SK-N-MC (cell line): ENCODE data around the gene DLG2.
"Not testable (repeated sequence)": the region's sequence is repeated elsewhere in the genome, so short reads cannot be mapped to it uniquely, and the experiment has no call there.

Experiments used
- DNase-seq: peaks from one replicate; pipeline ENCODE4 v3.0.0-alpha.2; 2011; ENCODE audit warnings: low read depth, low spot score
- H3K27ac ChIP-seq: fragments of 200-600 bp; sonication (generic); 2 replicates; pipeline ENCODE4 v1.5.1; 2016; ENCODE audit warnings: mixed run types
- H3K36me3 ChIP-seq: fragments of 200-600 bp; sonication (generic); 2 replicates; pipeline ENCODE4 v1.6.1; 2017; ENCODE audit warnings: antibody characterized with exemption, low read length, mixed read lengths; ENCODE audit not compliant: insufficient read depth
- H3K4me3 ChIP-seq: fragments of 200-600 bp; sonication (generic); 2 replicates; pipeline ENCODE4 v1.5.1; 2016
- H3K9ac ChIP-seq: fragments of 200-600 bp; sonication (generic); 2 replicates; pipeline ENCODE4 v1.8.0; 2017; ENCODE audit warnings: mixed run types, mixed read lengths; ENCODE audit not compliant: insufficient read length
- H3K9me3 ChIP-seq: fragments of 200-600 bp; sonication (generic); 2 replicates; pipeline ENCODE4 v1.6.1; 2017; ENCODE audit warnings: low read depth, mild to moderate bottlenecking, antibody characterized with exemption, low read length, moderate library complexity, mixed read lengths
- EZH2 ChIP-seq: fragments of 200-600 bp; sonication (generic); IDR thresholded peaks from one replicate; pipeline ENCODE4 v1.6.1; 2017; ENCODE audit warnings: antibody characterized with exemption
- FOXP2 ChIP-seq: optimal IDR thresholded peaks from 2 replicates; pipeline ENCODE3; 2011; ENCODE audit warnings: mild to moderate bottlenecking, moderate library complexity; ENCODE audit not compliant: insufficient read depth; ENCODE audit errors: extremely low read length, control extremely low read depth
- POLR2AphosphoS5 ChIP-seq: IDR thresholded peaks from 2 replicates; pipeline ENCODE4 v1.6.1; 2012; ENCODE audit warnings: mild to moderate bottlenecking, low read depth, low read length, borderline replicate concordance

DLG2 gene

DNA sequence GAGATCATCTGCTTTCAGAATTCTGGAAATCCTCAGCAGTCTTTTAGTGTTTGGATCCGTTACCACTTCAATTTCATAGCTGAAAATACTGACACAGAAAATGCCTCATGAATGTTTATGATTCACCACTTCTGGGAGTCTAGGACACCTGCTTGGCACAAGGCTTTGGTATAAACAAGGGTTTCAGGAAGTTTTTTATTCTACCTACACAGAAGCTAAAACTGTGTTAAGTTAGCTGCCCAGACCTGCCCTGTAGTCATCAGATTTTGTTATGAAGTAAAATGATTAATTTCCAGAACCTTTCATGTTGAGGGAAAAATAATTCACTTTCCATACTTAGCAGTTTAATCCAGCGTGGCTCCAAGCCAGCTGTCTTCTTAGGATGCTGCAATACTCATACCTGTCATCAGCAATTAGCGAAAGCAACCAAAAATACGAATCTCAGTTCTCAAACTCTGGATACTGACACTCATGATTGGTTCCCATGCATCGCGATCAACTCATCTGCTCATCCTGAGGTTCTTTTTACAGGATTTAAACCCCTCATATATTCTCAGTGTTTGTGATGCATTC lies 1882.4 kb downstream of the DLG2 start:
- peaks cover 57% of the 10 kb centered on the region for H3K36me3 ChIP-seq
- no peak overlapping the region for H3K4me3 ChIP-seq
- TF ChIP-seq EZH2 (no peak), FOXP2 (no peak), POLR2AphosphoS5 (no peak)
- peaks cover 26% of the 10 kb centered on the region for H3K9me3 ChIP-seq
- DNase-seq: no peak
- peak overlapping the region; percentile 6 for H3K9ac ChIP-seq
- H3K27ac ChIP-seq: peak overlapping the region; percentile 94

DNA sequence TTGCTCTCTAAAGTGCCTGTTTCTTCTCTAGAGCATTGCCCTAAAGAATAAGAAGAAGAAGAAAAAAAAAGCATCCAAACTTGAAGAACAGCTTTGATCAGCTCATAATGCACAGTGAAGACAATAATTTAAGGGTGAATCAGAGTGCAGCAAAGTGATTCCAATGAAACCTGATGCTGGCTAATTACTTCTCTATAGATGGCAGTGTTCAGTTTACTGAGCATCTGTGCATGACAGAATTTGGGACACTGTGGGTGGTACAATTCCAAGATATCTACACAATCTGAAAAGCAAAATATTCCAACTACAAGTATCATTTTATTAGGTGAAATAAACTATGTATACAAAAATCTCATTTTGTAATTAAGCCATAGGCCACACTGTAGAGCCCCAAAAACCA lies 1890.5 kb downstream of the DLG2 start:
- no peak for TF ChIP-seq FOXP2
- TF ChIP-seq POLR2AphosphoS5: no peak
- no peak for TF ChIP-seq EZH2

DNA sequence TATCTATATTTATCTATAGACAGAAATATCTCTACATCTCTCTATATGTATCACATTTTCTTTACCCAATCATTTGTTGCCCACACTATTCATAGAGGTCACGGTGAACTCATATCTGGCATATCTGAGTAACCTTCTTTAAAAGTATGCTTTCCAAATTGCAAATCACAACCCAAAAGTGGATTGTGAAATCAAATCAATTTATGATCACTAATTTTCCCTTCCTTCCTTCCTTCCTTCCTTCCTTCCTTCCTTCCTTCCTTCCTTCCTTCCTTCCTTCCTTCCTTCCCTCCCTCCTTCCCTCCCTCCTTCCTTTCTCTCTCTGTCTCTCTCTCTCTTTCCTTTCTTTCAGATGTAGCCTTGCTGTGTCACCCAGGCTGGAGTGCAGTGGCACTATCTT lies 1893.0 kb downstream of the DLG2 start:
- peak; percentile 98 for DNase-seq
- H3K9ac ChIP-seq: peak overlapping the region; percentile 75
- TF ChIP-seq FOXP2 (no peak), POLR2AphosphoS5 (peak; percentile 68)
- H3K27ac ChIP-seq: peak overlapping the region; percentile 100
- no peaks in the 10 kb centered on the region for H3K9me3 ChIP-seq
- H3K4me3 ChIP-seq: no peak overlapping the region
- H3K36me3 ChIP-seq: peaks cover 17% of the 10 kb centered on the region

More for the DNA sequence above, 1890.5 kb downstream of the DLG2 start:
- H3K9me3 ChIP-seq: peaks cover 4% of the 10 kb centered on the region; the same call in 1 of the 2 replicates
- peak overlapping the region; percentile 80 for H3K9ac ChIP-seq
- H3K36me3 ChIP-seq: peaks cover 25% of the 10 kb centered on the region
- DNase-seq: no peak
- H3K27ac ChIP-seq: peak overlapping the region; percentile 100
- peak overlapping the region; percentile 11; the same call in 1 of the 2 replicates for H3K4me3 ChIP-seq

DNA sequence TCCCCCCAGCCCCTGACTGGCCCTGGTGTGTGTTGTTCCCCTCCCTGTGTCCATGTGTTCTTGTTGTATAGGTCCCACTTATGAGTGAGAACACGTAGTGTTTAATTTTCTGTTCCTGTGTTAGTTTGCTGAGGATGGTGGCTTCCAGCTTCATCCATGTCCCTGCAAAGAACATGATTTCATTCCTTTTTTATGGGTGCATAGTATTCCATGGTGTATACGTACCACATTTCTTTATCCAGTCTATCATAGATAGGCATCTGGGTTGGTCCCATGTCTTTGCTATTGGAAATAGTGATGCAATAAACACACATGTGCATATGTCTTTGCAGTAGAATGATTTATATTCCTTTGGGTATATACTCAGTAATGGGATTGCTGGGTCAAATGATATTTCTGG lies 1895.9 kb downstream of the DLG2 start:
- not testable (repeated sequence) for DNase-seq, H3K9me3 ChIP-seq, H3K9ac ChIP-seq, H3K4me3 ChIP-seq
- peaks cover 12% of the 10 kb centered on the region for H3K36me3 ChIP-seq
- peak overlapping the region; percentile 99 for H3K27ac ChIP-seq

DNA sequence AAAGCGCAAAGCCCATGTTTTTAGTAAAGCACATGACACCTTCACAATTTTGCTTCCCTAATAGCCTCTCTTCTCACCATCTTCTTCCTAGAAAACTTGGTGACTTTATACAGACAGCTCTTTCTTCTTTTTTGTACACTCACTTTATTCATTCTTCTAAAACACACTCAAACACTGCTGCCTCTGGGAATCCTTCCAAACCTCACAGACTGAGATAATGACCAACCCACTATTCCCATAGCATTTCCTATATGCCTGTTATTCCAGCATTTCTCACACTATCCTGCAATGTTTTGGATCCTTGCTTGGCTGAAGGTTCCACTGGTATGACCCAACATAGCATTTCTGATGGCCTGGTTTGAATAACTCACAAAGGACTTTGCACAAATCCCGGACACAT lies 1898.9 kb downstream of the DLG2 start:
- TF ChIP-seq EZH2 (no peak), FOXP2 (no peak), POLR2AphosphoS5 (no peak)
- Histone ChIP-seq H3K9ac (peak overlapping the region; percentile 59), H3K9me3 (no peaks in the 10 kb centered on the region), H3K27ac (peak overlapping the region; percentile 99), H3K36me3 (peaks cover 12% of the 10 kb centered on the region), H3K4me3 (no peak overlapping the region)
- no peak for DNase-seq

DNA sequence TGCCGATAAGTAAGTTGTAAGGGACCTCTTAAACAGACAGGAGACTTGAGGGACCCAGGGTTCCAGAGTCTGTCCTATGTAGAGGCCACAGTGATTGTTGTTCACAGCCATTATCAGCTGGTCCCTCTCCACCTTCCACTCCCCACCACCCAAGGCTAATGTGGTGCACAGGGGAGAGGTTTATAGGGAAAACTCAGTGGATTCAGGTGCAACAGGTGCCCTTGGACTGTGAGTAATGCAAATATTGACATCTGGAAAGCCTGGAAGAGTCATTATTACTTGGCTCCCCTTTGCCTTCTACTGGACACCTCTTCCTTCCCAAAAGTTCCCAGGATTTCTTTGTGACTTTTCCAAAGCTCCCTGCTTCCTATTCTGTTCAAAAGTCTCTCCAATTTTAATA lies 1899.9 kb downstream of the DLG2 start:
- TF ChIP-seq EZH2 (no peak), FOXP2 (no peak), POLR2AphosphoS5 (no peak)
- DNase-seq: no peak

DNA sequence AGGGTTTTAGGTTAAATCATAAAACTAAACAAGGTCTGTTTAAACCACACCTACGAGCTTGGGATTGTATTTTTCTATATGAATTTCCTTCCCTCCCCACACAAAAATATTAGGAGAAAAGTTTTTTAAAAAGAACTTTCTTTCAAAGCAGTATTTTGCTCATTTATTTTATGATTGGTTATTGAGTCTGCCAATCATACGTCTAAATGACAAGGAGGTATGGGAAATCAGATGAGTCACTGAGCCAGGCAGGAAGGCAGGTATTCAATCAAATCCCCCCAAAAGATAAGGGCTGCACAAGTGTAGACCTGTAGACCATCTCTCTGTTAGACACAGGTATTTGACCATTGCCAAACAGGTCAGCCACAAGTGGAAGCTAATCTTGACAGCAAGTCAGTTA lies 1900.8 kb downstream of the DLG2 start:
- TF ChIP-seq FOXP2 (no peak), POLR2AphosphoS5 (no peak), EZH2 (no peak)
- Histone ChIP-seq H3K27ac (peak overlapping the region; percentile 99), H3K9ac (peak overlapping the region; percentile 85), H3K4me3 (peak overlapping the region; percentile 82), H3K9me3 (no peaks in the 10 kb centered on the region), H3K36me3 (peaks cover 5% of the 10 kb centered on the region)
- no peak for DNase-seq

More for the DNA sequence above, 1899.9 kb downstream of the DLG2 start:
- Histone ChIP-seq H3K27ac (peak overlapping the region; percentile 99), H3K9me3 (no peaks in the 10 kb centered on the region), H3K36me3 (peaks cover 12% of the 10 kb centered on the region), H3K9ac (no peak overlapping the region), H3K4me3 (no peak overlapping the region)

DNA sequence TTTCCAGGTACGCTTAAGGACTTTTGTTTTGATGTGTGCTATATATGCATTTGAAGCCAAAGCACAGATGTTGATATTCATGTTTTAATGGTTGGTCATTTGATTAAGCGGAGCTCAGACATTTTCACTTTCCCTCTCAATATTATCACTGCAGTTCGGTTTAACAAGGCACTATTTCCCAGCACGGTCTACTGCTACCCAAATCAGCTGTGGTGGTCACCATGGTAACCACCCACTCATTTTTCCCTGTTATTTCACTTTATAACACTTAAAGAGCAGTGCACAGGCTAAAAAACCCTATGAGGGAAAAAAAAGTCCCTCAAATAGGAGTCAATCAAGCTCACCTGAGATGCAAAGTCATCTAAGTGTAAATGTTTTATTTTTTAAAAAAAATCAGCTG lies 1901.4 kb downstream of the DLG2 start:
- no peaks in the 10 kb centered on the region; the same call in 1 of the 2 replicates for H3K36me3 ChIP-seq
- H3K4me3 ChIP-seq: peak overlapping the region; percentile 82
- H3K27ac ChIP-seq: peak overlapping the region; percentile 99
- peak overlapping the region; percentile 85 for H3K9ac ChIP-seq
- no peak for DNase-seq
- TF ChIP-seq FOXP2 (no peak), EZH2 (no peak), POLR2AphosphoS5 (peak; percentile 9; the same call in 1 of the 2 replicates)
- H3K9me3 ChIP-seq: no peaks in the 10 kb centered on the region

DNA sequence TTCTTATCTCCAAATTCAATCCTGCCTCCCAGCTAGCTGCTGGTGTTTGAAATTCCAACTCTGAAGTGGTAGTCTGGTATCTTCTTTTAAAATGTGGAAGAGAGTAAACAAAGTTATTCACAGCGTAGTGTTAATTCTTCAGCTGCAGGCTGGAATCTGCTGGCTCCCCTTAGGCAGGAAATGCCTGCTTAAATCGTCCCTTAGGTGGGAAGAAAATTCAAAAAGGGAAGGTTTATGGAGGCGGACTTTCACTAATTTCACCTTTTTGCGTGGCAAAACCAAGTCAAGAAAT lies 1901.9 kb downstream of the DLG2 start:
- TF ChIP-seq POLR2AphosphoS5: no peak; the same call in 1 of the 2 replicates
- no peak for TF ChIP-seq EZH2
- TF ChIP-seq FOXP2: no peak
- DNase-seq: no peak
- Histone ChIP-seq H3K36me3 (no peaks in the 10 kb centered on the region), H3K4me3 (peak overlapping the region; percentile 82), H3K9me3 (no peaks in the 10 kb centered on the region), H3K27ac (peak overlapping the region; percentile 99), H3K9ac (peak overlapping the region; percentile 85)
